IMR-90 (cell line): ENCODE measurements around the gene BOD1L2. TPM values are rescaled to one million over a fixed set of nuclear protein-coding genes. Genes with fewer than 3 reads are reported as not detected.

ENCODE experiments used
- ATAC-seq: fragments of 200-7000 bp; cut with Tn5 transposase; 2 replicates; pipeline ENCODE4 v1.9.1; 2020; ENCODE audit warnings: low read depth, mild to moderate bottlenecking, moderate library complexity
- BruUV-seq: library from RNA; stranded (reverse); fragments of 400-500 nt; replicated peaks from 2 replicates; lab custom pipeline; 2021; lab: Mats Ljungman, UMichigan
- CTCF ChIA-PET: fragments of 300-600 bp; formaldehyde crosslinking; extraction: SDS; loops from one replicate; lab custom pipeline; 2021; ENCODE audit warnings: antibody characterized with exemption; lab: Yijun Ruan, JAX
- POLR2A ChIA-PET: fragments of 300-600 bp; sonication (Branson Sonifier 250); formaldehyde crosslinking; loops from one replicate; lab custom pipeline; 2022; ENCODE audit warnings: antibody characterized with exemption; ENCODE audit not compliant: unreplicated experiment; lab: Charles Lee
- DNase-seq: peaks from one replicate; pipeline ENCODE4 v3.0.0; 2013
- H2AFZ ChIP-seq: replicated peaks from 2 replicates; pipeline ENCODE3; 2013; ENCODE audit warnings: low read length, mild to moderate bottlenecking; ENCODE audit not compliant: poor library complexity
- H2AK5ac ChIP-seq: 2 replicates; pipeline ENCODE4 v1.6.1; 2013; ENCODE audit warnings: low read depth, low read length, inconsistent platforms
- H2AK9ac ChIP-seq: replicated peaks from 2 replicates; pipeline ENCODE3; 2013; ENCODE audit warnings: mild to moderate bottlenecking, low read depth, low read length, moderate library complexity; ENCODE audit not compliant: poor library complexity
- H2BK120ac ChIP-seq: 2 replicates; pipeline ENCODE4 v1.6.1; 2013; ENCODE audit warnings: low read depth, low read length, inconsistent platforms
- H2BK15ac ChIP-seq: 3 replicates; pipeline ENCODE4 v1.6.1; 2013; ENCODE audit warnings: low read depth, low read length, inconsistent platforms
- H2BK20ac ChIP-seq: 2 replicates; pipeline ENCODE4 v1.6.1; 2013; ENCODE audit warnings: low read depth, mild to moderate bottlenecking, inconsistent platforms, low read length, moderate library complexity
- H2BK5ac ChIP-seq: 2 replicates; pipeline ENCODE4 v1.6.1; 2013; ENCODE audit warnings: mild to moderate bottlenecking, low read depth, low read length, inconsistent platforms; ENCODE audit not compliant: poor library complexity, severe bottlenecking
- H3K14ac ChIP-seq: replicated peaks from 2 replicates; pipeline ENCODE4 v1.6.1; 2013; ENCODE audit warnings: low read depth, low read length, inconsistent platforms
- H3K18ac ChIP-seq: 2 replicates; pipeline ENCODE4 v1.6.1; 2013; ENCODE audit warnings: low read depth, low read length, control low read depth
- H3K23ac ChIP-seq: 2 replicates; pipeline ENCODE4 v1.6.1; 2013; ENCODE audit warnings: low read depth, low read length, inconsistent platforms
- H3K27ac ChIP-seq: 2 replicates; pipeline ENCODE4 v1.5.1; 2013; ENCODE audit warnings: mild to moderate bottlenecking, control low read depth, low read length; ENCODE audit not compliant: insufficient read depth
- H3K27me3 ChIP-seq: 2 replicates; pipeline ENCODE4 v1.6.1; 2013; ENCODE audit warnings: low read length; ENCODE audit not compliant: control insufficient read depth, insufficient read depth
- H3K36me3 ChIP-seq: 2 replicates; pipeline ENCODE4 v1.6.1; 2013; ENCODE audit warnings: low read length, mixed read lengths; ENCODE audit not compliant: control insufficient read depth, insufficient read depth
- H3K4ac ChIP-seq: 2 replicates; pipeline ENCODE4 v1.6.1; 2013; ENCODE audit warnings: low read depth, low read length, inconsistent platforms
- H3K4me1 ChIP-seq: 2 replicates; pipeline ENCODE4 v1.6.1; 2013; ENCODE audit warnings: low read length, mixed read lengths; ENCODE audit not compliant: control insufficient read depth, insufficient read depth
- H3K4me2 ChIP-seq: 2 replicates; pipeline ENCODE4 v1.6.1; 2013; ENCODE audit warnings: low read depth, mild to moderate bottlenecking, control low read depth, low read length, moderate library complexity
- H3K4me3 ChIP-seq: 2 replicates; pipeline ENCODE4 v1.5.1; 2013; ENCODE audit warnings: low read depth, mild to moderate bottlenecking, control low read depth, low read length, moderate library complexity; ENCODE audit not compliant: insufficient read depth
- H3K56ac ChIP-seq: 2 replicates; pipeline ENCODE4 v1.6.1; 2013; ENCODE audit warnings: low read length, inconsistent platforms; ENCODE audit not compliant: insufficient read depth; ENCODE audit errors: extremely low read depth
- H3K79me1 ChIP-seq, 2 experiments: 2 replicates each; pipeline ENCODE4 v1.6.1; 2013; ENCODE audit warnings: low read length in 2 of 2, inconsistent platforms in 1 of 2, low read depth in 1 of 2
- H3K9ac ChIP-seq: 2 replicates; pipeline ENCODE4 v1.6.1; 2013; ENCODE audit warnings: low read depth, low read length, control low read depth
- H3K9me1 ChIP-seq: 2 replicates; pipeline ENCODE4 v1.6.1; 2013; ENCODE audit warnings: low read length, inconsistent platforms; ENCODE audit not compliant: insufficient read depth
- H3K9me3 ChIP-seq: 2 replicates; pipeline ENCODE4 v1.6.1; 2013; ENCODE audit warnings: low read length; ENCODE audit not compliant: control insufficient read depth, insufficient read depth
- H4K20me1 ChIP-seq: 2 replicates; pipeline ENCODE4 v1.6.1; 2013; ENCODE audit warnings: low read length, inconsistent platforms; ENCODE audit not compliant: insufficient read depth
- H4K5ac ChIP-seq: 2 replicates; pipeline ENCODE4 v1.6.1; 2013; ENCODE audit warnings: mild to moderate bottlenecking, low read depth, low read length, control low read depth
- H4K8ac ChIP-seq, 2 experiments: 2 replicates each; pipeline ENCODE4 v1.6.1; 2013; ENCODE audit warnings: low read depth in 2 of 2, low read length in 2 of 2, control low read depth in 1 of 2, inconsistent platforms in 1 of 2
- H4K91ac ChIP-seq: 2 replicates; pipeline ENCODE4 v1.6.1; 2013; ENCODE audit warnings: low read depth, low read length, inconsistent platforms; ENCODE audit not compliant: insufficient read depth
- BHLHE40 ChIP-seq: fragments of 150-350 bp; IDR thresholded peaks from 2 replicates; pipeline ENCODE4 v1.6.1; 2016; ENCODE audit warnings: mild to moderate bottlenecking, low read depth, low read length
- MAFK ChIP-seq: IDR thresholded peaks from 2 replicates; pipeline ENCODE4 v1.6.1; 2012; ENCODE audit warnings: low read depth, low read length, improper control_type of control experiment
- POLR2A ChIP-seq: IDR thresholded peaks from 2 replicates; pipeline ENCODE4 v1.6.1; 2012; ENCODE audit warnings: mild to moderate bottlenecking, low read depth, low read length
- WGBS, 2 experiments: methylation state at CpG; one replicate each; pipeline versions ENCODE4 v1.1.5 to v1.1.7; 2013; ENCODE audit warnings: missing lambda C conversion rate in 2 of 2; ENCODE audit not compliant: insufficient read length in 1 of 2; ENCODE audit errors: extremely low coverage in 2 of 2; 5-methylcytosine and 5-hydroxymethylcytosine counted together
- dilution Hi-C: fragments of 300-500 bp; cut with HindIII; formaldehyde crosslinking; loops from one replicate; pipeline ENCODE4 v1.14.3; 2018; ENCODE audit warnings: low sequenced_read_pairs; ENCODE audit not compliant: unreplicated experiment
- in situ Hi-C: fragments of 300-500 bp; cut with MboI; formaldehyde crosslinking; loops from 3 replicates; pipeline ENCODE4 v1.14.3; 2019; ENCODE audit warnings: low sequenced_read_pairs, inconsistent platforms, mixed read lengths
- intact Hi-C: fragments of 100-400 bp; cut with micrococcal nuclease; formaldehyde crosslinking; loops from 2 replicates; pipeline ENCODE4 v1.10.0; 2022
- polyA plus RNA-seq, 3 experiments: library from polyadenylated mRNA; depleted of rRNA; stranded (reverse); fragments of >200 nt; gene quantifications; 2 replicates each; pipeline ENCODE4 v1.2.3, GENCODE V29; 2012; ENCODE audit warnings: low replicate concordance in 1 of 3
- total RNA-seq: library from RNA; depleted of rRNA; stranded (reverse); fragments of >200 nt; gene quantifications from 2 replicates; pipeline ENCODE4 v1.2.3, GENCODE V29; 2012

The BOD1L2 gene
- total and polyA plus RNA-seq, 2 of the 4 experiments (the other 2 are of a cell fraction) = not detected

DNA sequence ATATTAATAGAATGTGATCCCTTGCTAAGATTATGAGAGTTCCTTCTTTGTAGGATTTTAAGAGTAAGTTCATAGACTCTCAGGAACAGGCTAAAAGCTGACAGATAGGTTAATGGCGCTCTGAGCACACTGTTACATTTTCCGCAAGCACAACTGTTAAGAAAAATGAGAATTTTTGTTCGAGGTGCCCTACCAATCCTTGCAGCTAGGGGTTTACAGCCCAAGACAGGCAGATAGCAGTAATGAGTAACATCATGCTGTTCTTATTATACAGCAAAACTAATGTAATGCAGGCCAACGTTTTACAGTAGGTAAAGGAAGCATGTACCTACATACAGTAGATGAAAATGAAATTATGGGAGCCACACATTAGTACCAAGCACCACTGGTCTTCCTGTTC lies 11.2 kb upstream of the BOD1L2 start:
- H2AK5ac ChIP-seq = no peak overlapping the region
- H2BK15ac ChIP-seq = no peak overlapping the region
- no peak overlapping the region for H3K4me3 ChIP-seq
- no TSS peak for BruUV-seq
- no peak for DNase-seq
- no peak overlapping the region for H3K4ac ChIP-seq
- ChIA-PET CTCF (interaction anchor here (1.0 to 1.1 kb wide), 2 partner anchors 14 to 267 kb away, joined by 3 read pairs; no protein-coding TSS in a partner anchor), POLR2A (no interaction called here)
- H3K56ac ChIP-seq = no peak overlapping the region
- no peak for TF ChIP-seq BHLHE40
- TF ChIP-seq MAFK = no peak
- no peak for TF ChIP-seq POLR2A
- H3K27me3 ChIP-seq = no peaks in the 10 kb centered on the region
- H3K27ac ChIP-seq = no peak overlapping the region
- H3K9ac ChIP-seq = no peak overlapping the region
- no peaks in the 10 kb centered on the region for H3K9me3 ChIP-seq
- H2AK9ac ChIP-seq = no peak overlapping the region
- H4K5ac ChIP-seq = no peak overlapping the region
- no peaks in the 10 kb centered on the region for H3K36me3 ChIP-seq
- no peak overlapping the region for H4K8ac ChIP-seq
- no peak overlapping the region for H2BK20ac ChIP-seq
- no peak overlapping the region for H4K91ac ChIP-seq
- H3K4me1 ChIP-seq = no peaks in the 10 kb centered on the region
- H3K9me1 ChIP-seq = no peaks in the 10 kb centered on the region
- no peak overlapping the region for H3K23ac ChIP-seq
- H3K4me2 ChIP-seq = no peak overlapping the region
- no peak overlapping the region for H2AFZ ChIP-seq
- dilution Hi-C loops = no loop called here
- no peaks in the 10 kb centered on the region for H3K79me1 ChIP-seq
- WGBS, 2 experiments = 0% methylated on average over 1 of the region's 4 CpGs; no CpG with 5 or more reads in 1 of the 2 experiments
- ATAC-seq = no peak
- H4K20me1 ChIP-seq = no peaks in the 10 kb centered on the region
- no peak overlapping the region for H2BK5ac ChIP-seq
- no peak overlapping the region for H3K14ac ChIP-seq
- H3K18ac ChIP-seq = no peak overlapping the region
- no peak overlapping the region for H2BK120ac ChIP-seq
- intact Hi-C loops = no loop called here
- in situ Hi-C loops = no loop called here
